Stimulated activated CD4-positive, alpha-beta T cell treated with anti-CD3 and anti-CD28 coated beads, Interleukin-15, amount 100 ng/mL, for 1 hour (primary cell): Measurements from ENCODE around the gene ZNF615.
"Not testable (repeated sequence)": the region's sequence is repeated elsewhere in the genome, so short reads cannot be mapped to it uniquely, and the experiment has no call there.

Source experiments
- DNase-seq, 2 donors: peaks; one replicate each; pipeline ENCODE4 v3.0.0-alpha.2; 2020; ENCODE audit warnings: low read depth in 1 of 2, low spot score in 1 of 2

ZNF615 gene

DNA sequence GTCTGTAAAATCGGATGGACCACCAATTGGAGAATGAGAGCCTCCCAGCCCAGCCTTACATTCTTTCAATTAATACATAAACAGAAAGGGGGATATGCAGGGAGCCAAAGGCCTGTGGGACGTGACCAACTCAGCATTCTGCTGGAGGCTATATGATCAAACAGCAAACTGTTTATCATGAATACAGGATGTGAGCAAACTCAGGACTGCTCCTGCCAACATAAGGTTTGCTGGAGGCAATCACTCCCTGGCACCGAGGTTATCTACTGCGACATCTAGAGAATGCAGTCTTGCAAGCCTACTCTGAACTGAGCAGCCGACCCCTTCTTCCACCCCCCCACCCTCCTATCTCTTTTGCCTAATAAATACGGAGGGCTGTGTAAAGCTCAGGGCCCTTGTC, 27.1 kb downstream of the ZNF615 start:
- not testable (repeated sequence) for DNase-seq

GRCh38 chr19:51980116-51980736, 27.8 kb downstream of the ZNF615 start:
- no peak for DNase-seq

DNA sequence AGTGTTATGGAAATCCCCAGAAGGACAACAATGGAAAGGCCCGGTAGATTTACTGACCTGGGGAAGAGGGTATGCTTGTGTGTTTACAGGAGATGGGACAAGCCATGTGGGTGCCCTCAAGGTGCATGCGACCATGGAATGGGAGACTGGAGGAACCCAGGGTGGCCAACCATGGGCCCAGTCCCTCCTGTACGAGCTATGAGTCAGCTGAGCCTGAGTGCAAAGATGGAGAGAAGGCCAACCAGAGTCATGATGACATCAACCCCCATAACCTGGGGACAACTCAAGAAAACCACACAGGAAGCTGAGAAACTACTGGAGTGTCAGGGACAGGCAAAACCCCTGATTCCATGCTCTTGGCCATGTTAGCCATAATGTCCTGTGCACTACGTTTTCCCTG, 29.1 kb downstream of the ZNF615 start:
- DNase-seq: no peak

DNA sequence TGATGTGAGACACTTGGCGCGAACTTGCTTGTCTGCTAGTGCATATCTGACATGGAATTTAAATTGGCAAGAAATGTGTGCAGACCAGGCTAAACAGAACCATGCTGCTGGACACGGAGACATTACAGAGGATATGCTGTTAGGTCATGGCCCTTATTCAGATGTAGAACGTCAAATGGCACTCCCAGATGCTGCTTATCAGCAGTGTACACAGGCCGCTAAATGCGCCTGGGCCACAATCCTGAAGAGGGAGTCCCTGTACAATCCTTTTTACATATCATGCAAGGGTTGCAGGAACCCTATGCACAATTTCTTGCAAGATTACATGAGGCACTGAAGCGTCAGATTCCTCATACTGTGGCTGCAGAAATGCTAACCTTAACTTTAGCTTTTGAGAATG, 30.7 kb downstream of the ZNF615 start:
- DNase-seq: no peak

DNA sequence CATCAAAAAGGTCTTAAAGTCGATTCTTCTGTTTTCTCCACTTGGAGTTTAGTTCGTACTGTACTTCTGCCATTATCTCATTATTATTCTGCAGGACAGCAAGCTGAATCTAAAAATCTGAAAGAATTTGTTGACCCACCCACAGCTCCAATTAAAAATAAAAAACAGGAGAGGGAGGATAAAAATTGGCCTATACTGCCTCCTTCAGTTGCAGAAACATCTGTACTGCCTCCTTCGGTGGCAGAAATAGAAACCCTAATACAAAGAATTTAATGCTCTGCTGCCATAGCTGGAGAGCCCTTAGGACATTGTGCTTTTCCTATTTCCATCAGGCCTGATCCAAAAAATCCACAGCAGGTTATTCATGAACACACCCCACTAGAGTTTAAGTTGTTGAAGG, 31.2 kb downstream of the ZNF615 start:
- DNase-seq: no peak

GRCh38 chr19:51975787-51976186, 32.2 kb downstream of the ZNF615 start:
- DNase-seq: not testable (repeated sequence)

GRCh38 chr19:51971624-51972023, 36.4 kb downstream of the ZNF615 start:
- no peak for DNase-seq

- no peak for DNase-seq
These were observed 37.3 kb downstream of the ZNF615 start for GRCh38 chr19:51970718-51971117.

- DNase-seq: no peak
These were observed 42.4 kb downstream of the ZNF615 start for GRCh38 chr19:51965583-51965982.

DNA sequence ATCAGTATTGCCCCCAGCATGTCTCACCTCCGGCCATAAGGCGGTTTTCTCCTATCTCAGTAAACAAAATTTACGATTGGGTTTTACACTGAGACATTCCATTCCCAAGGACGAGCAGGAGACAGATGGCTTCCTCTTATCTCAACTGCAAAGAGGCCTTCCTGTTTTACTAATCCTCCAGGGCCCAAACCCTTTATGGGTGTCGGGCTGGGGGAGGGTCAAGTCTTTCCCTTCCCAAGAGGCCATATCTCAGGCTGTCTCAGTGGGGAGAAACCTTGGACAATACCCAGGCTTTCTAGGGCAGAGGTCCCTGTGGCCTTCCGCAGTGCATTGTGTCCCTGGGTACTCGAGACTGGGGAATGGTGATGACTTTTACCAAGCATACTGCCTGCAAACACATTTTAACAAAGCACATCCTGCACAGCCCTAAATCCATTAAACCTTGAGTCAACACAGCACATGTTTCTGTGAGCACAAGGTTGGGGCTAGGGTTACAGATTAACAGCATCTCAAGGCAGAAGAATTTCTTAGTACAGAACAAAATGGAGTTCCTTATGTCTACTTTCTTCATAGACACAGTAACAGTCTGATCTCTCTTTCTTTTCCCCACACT, 47.3 kb downstream of the ZNF615 start:
- DNase-seq: not testable (repeated sequence)

DNA sequence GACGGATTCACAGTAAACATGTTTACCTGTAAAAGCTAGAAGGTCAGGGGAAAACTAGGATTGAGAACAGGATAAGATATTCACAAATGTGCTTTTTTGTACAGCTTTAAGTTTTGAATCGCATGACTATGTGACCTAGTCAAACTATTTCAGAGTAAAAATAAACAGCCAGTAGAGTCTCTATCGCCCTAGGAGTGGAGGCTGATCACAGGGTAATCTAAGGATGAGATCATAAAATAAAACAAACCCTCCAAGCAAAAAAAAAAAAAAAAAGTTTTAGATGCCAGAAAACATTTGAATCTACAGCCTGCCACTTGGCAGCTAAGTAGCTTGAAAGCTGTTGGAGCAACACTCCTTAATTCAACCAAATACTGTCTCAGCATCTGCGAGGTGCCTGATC, 48.2 kb downstream of the ZNF615 start:
- no peak for DNase-seq

GRCh38 chr19:51957846-51958245, 50.2 kb downstream of the ZNF615 start:
- DNase-seq: not testable (repeated sequence)

- DNase-seq: no peak
These were observed 59.0 kb downstream of the ZNF615 start for GRCh38 chr19:51948975-51949374.

DNA sequence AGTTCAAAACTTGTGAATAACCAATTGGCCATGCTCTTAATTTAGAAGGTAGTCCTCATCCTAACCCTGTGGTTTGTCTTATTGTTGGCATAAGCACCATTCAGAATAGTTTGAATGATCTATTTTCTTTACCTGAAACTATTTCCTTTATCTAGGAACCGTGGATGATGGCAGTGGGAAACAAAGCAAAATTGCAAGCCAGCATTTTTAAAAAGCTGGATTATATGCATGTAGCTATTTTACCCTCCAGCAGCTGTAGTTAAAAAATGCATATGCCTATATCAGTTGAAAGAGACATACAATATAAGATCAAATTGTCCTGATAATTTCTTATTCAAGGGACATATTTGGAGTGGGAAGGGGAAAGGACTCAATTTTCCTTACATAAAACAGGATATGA, 61.4 kb downstream of the ZNF615 start:
- no peak for DNase-seq

- DNase-seq: no peak
These were observed 63.0 kb downstream of the ZNF615 start for GRCh38 chr19:51944798-51945552.
